ENCODE measurements around the gene GFPT2. TPM values are rescaled to one million over a fixed set of nuclear protein-coding genes. Genes with fewer than 3 reads are reported as not detected.

GFPT2 gene
- total and polyA plus RNA-seq, 10 of the 15 experiments (the other 5 are each of a cell fraction or from before 2014, with no cell fraction given): 0.05 to 0.33 (median 0.11) TPM; not detected in 4

DNA sequence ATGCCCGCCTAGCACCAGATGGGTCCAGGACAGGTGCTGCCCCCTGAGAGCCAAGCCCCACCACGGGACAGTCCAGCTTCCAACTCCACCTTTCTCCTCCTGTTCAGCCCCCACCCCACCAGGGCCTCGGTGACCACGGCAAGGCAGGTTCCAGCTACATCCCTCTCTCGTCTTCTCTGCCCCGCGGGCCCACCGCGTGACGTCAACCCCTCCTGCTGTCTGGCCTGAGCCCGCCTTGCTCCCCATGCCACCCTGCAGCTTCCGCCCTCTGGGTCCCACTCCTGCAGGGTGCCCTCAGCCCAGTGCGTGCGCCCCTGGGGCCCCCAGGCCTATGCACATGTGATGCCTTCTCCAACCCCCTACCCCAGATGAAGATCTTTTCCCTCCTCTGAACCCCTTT lies 6.8 kb downstream of the GFPT2 start:
- Histone ChIP-seq H3K36me3 (ENCODE audit: control insufficient read depth in 2 of 2, insufficient read depth in 2 of 2, low read length in 1 of 2) (no peaks in the 10 kb centered on the region), H2AFZ (ENCODE audit: control insufficient read depth, low read depth, low read length) (no peak overlapping the region), H4K20me1 (ENCODE audit: control insufficient read depth, insufficient read depth) (no peaks in the 10 kb centered on the region), H3K79me2 (ENCODE audit: control insufficient read depth, insufficient read depth, low read length) (no peaks in the 10 kb centered on the region), H3K27me3 (replicated peaks in 1 of 2; ENCODE audit: control insufficient read depth in 2 of 2, insufficient read depth in 2 of 2, low read length in 1 of 2) (peaks cover 0 to 4% of the 10 kb centered on the region in 2 experiments; a peak in 2 of 4 replicates), H3K27ac (ENCODE audit: control insufficient read depth, insufficient read depth) (no peak overlapping the region), H3K9me3 (replicated peaks; ENCODE audit: control insufficient read depth, insufficient read depth, low read length) (no peaks in the 10 kb centered on the region), H3K4me1 (ENCODE audit: control insufficient read depth, insufficient read depth, low read length) (no peaks in the 10 kb centered on the region), H3K4me2 (ENCODE audit: control insufficient read depth, insufficient read depth) (no peak overlapping the region), H3K4me3 (no peak overlapping the region), H3K9ac (ENCODE audit: control insufficient read depth, insufficient read depth, low read length) (no peak overlapping the region)
- 73% methylated on average over 14 of the region's 14 CpGs for WGBS (ENCODE audit: insufficient coverage, insufficient replicate concordance, low lambda C conversion rate, missing lambda C conversion rate)
- ChIA-PET POLR2A (no interaction called here), SMC1A (ENCODE audit: uncharacterized antibody, unreplicated experiment) (no interaction called here), CTCF (no interaction called here), RAD21 (ENCODE audit: unreplicated experiment) (no interaction called here)
- no peak for DNase-seq (ENCODE audit: low read depth, low spot score)
- BruUV-seq (replicated peaks): no TSS peak
- TF ChIP-seq YBX1 (IDR thresholded peaks at IDR 0.05) (no peak), EGR1 (IDR thresholded peaks at IDR 0.05; ENCODE audit: borderline replicate concordance in 1 of 2, low read depth in 2 of 2, low read length in 2 of 2) (no peak), RCOR1 (conservative IDR thresholded peaks at IDR 0.05; ENCODE audit: low read depth, low read length) (no peak), ZNF217 (IDR thresholded peaks at IDR 0.05) (no peak), PAX8 (IDR thresholded peaks at IDR 0.05) (no peak), HCFC1 (IDR thresholded peaks at IDR 0.05; ENCODE audit: low read length) (no peak), ZNF24 (IDR thresholded peaks at IDR 0.05) (no peak)
- TF ChIP-seq, protein P1, sequence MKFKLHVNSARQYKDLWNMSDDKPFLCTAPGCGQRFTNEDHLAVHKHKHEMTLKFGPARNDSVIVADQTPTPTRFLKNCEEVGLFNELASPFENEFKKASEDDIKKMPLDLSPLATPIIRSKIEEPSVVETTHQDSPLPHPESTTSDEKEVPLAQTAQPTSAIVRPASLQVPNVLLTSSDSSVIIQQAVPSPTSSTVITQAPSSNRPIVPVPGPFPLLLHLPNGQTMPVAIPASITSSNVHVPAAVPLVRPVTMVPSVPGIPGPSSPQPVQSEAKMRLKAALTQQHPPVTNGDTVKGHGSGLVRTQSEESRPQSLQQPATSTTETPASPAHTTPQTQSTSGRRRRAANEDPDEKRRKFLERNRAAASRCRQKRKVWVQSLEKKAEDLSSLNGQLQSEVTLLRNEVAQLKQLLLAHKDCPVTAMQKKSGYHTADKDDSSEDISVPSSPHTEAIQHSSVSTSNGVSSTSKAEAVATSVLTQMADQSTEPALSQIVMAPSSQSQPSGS (IDR thresholded peaks at IDR 0.05; ENCODE audit: low read length): no peak
- TF ChIP-seq, protein P2, sequence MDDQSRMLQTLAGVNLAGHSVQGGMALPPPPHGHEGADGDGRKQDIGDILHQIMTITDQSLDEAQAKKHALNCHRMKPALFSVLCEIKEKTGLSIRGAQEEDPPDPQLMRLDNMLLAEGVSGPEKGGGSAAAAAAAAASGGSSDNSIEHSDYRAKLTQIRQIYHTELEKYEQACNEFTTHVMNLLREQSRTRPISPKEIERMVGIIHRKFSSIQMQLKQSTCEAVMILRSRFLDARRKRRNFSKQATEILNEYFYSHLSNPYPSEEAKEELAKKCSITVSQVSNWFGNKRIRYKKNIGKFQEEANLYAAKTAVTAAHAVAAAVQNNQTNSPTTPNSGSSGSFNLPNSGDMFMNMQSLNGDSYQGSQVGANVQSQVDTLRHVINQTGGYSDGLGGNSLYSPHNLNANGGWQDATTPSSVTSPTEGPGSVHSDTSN (IDR thresholded peaks at IDR 0.05; ENCODE audit: insufficient replicate concordance, low read depth, low read length): no peak
- in situ Hi-C loops (cut with MboI) (no loop called here), intact Hi-C loops (cut with micrococcal nuclease; ENCODE audit: unreplicated experiment) (no loop called here)
- no peak for FAIRE-seq
- no peak for ATAC-seq

Measured in GM12878 (cell line).